ENCODE results near the gene RNF215. TPM values are rescaled to one million over a fixed set of nuclear protein-coding genes. Genes with fewer than 3 reads are reported as not detected.

RNF215 gene
- total RNA-seq, 1 experiment from 2014 or later, result 24.0 TPM

DNA sequence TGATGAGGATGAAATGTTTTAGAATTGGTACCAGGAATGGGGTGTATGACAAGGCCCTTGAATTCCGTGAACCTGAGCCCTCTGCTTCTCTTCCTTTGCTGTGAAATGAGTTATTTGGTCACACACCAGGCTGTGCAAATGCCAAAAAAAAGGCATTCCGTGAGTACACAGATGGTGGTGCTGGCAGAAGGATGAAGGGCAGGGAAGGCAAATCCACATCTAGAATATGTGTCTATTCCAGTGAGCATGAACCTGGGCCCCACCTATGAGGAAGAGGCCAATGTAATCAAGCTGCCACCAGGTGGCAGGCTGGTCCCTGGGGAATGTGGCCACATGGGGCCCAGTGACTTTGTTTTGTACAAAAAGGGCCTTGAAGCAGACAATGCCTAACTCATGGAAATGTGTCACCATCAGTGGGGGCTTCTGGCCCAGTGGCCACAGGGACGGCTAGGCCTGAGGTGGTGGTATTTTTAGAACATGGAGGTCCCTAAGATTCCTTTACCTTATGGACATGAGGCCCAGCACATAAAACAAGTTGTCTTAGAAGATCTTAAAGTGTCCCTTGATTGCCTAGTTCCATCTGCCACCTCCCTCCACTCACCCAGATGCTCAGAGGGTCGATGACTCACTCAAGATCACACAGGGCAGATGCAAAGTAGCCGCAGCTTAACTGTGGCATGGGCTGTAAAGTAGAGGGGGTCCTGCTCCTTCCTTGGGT, 3.9 kb upstream of the RNF215 start:
- Histone ChIP-seq H3K4me1 (replicated peaks; ENCODE audit: insufficient read depth) (peaks cover 21% of the 10 kb centered on the region), H3K79me2 (ENCODE audit: low read depth) (peaks cover 5% of the 10 kb centered on the region; the same call in 1 of the 2 replicates), H3K27me3 (ENCODE audit: insufficient read depth, low read depth) (no peaks in the 10 kb centered on the region), H3K9me2 (ENCODE audit: insufficient read depth) (no peaks in the 10 kb centered on the region), H3K4me3 (no peak overlapping the region), H3K36me3 (ENCODE audit: low read depth) (no peaks in the 10 kb centered on the region), H3F3A (ENCODE audit: insufficient read depth, low read depth) (peaks cover 21% of the 10 kb centered on the region; the same call in 1 of the 2 replicates), H3K9me3 (ENCODE audit: insufficient read depth, low read depth) (no peaks in the 10 kb centered on the region), H3K4me2 (no peak overlapping the region; the same call in 1 of the 2 replicates), H4K20me1 (ENCODE audit: insufficient read depth) (no peaks in the 10 kb centered on the region), H2AFZ (no peak overlapping the region), H3K27ac (no peak overlapping the region)
- intact Hi-C loops (cut with micrococcal nuclease; ENCODE audit: unreplicated experiment), result loop anchor here (1.0 to 10.0 kb wide), 5 partner anchors 35 to 286 kb away; no protein-coding TSS in a partner anchor
- TF ChIP-seq EZH2 (IDR thresholded peaks at IDR 0.05; ENCODE audit: low read depth), result no peak
- TF ChIP-seq, protein P1, sequence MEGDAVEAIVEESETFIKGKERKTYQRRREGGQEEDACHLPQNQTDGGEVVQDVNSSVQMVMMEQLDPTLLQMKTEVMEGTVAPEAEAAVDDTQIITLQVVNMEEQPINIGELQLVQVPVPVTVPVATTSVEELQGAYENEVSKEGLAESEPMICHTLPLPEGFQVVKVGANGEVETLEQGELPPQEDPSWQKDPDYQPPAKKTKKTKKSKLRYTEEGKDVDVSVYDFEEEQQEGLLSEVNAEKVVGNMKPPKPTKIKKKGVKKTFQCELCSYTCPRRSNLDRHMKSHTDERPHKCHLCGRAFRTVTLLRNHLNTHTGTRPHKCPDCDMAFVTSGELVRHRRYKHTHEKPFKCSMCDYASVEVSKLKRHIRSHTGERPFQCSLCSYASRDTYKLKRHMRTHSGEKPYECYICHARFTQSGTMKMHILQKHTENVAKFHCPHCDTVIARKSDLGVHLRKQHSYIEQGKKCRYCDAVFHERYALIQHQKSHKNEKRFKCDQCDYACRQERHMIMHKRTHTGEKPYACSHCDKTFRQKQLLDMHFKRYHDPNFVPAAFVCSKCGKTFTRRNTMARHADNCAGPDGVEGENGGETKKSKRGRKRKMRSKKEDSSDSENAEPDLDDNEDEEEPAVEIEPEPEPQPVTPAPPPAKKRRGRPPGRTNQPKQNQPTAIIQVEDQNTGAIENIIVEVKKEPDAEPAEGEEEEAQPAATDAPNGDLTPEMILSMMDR (conservative IDR thresholded peaks at IDR 0.05), result peak; percentile 93
- no TSS peak for BruUV-seq (replicated peaks)
- POLR2A ChIA-PET (ENCODE audit: unreplicated experiment), result interaction anchor here (0.7 kb wide), 1 partner anchor 29 kb away, joined by 7 read pairs; no protein-coding TSS in a partner anchor
- peak; percentile 69 to 74 for DNase-seq
- CTCF ChIA-PET, result interaction anchor here (0.6 to 2.2 kb wide), 5 partner anchors 36 to 364 kb away, joined by 3 to 8 read pairs (median 3); partner anchors contain the start of gene MTFP1

- H2AFZ ChIP-seq, result peak overlapping the region; percentile 87
- no peak overlapping the region for H3K27ac ChIP-seq
- ChIA-PET CTCF (no interaction called here), POLR2A (ENCODE audit: unreplicated experiment) (no interaction called here)
- H3K36me3 ChIP-seq (ENCODE audit: low read depth), result no peaks in the 10 kb centered on the region
- no peaks in the 10 kb centered on the region for H4K20me1 ChIP-seq (ENCODE audit: insufficient read depth)
- peak overlapping the region; percentile 65 for H3K4me3 ChIP-seq
- peaks cover 17% of the 10 kb centered on the region; the same call in 1 of the 2 replicates for H3F3A ChIP-seq (ENCODE audit: insufficient read depth, low read depth)
- BruUV-seq (replicated peaks), result no TSS peak
- DNase-seq, result no peak
- H3K9me3 ChIP-seq (ENCODE audit: insufficient read depth, low read depth), result no peaks in the 10 kb centered on the region
- H3K79me2 ChIP-seq (ENCODE audit: low read depth), result peaks cover 5% of the 10 kb centered on the region; the same call in 1 of the 2 replicates
- H3K27me3 ChIP-seq (ENCODE audit: insufficient read depth, low read depth), result no peaks in the 10 kb centered on the region
- peak overlapping the region; percentile 84 for H3K4me2 ChIP-seq
- TF ChIP-seq, protein P1 (conservative IDR thresholded peaks at IDR 0.05), result no peak
- peaks cover 14% of the 10 kb centered on the region for H3K4me1 ChIP-seq (replicated peaks; ENCODE audit: insufficient read depth)
- intact Hi-C loops (cut with micrococcal nuclease; ENCODE audit: unreplicated experiment), result loop anchor here (1.0 kb wide), 1 partner anchor 123 kb away; no protein-coding TSS in a partner anchor
- no peaks in the 10 kb centered on the region for H3K9me2 ChIP-seq (ENCODE audit: insufficient read depth)
Measured at GRCh38 chr22:30386608-30386959, 627 bp downstream of the RNF215 start.

DNA sequence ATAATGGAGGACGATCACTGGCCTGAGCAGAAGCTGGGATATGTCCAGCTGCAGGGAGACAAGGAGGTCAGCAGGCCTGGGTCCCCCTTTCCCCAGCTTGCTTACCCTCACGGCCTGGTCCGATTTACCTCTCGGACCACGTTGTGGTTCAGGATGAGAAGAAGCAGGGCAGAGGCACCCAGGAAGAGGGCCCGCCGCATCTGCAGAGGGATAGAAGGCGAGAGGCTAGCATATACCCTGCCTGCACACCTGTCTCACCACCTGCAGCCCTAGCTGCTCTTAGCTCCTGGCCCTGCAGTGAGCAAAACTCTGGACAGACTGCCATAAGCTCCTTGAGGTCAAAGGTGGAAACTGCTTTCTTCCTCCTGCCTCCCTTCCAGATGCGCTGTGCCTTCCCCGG, 1.3 kb downstream of the RNF215 start:
- H3K36me3 ChIP-seq (ENCODE audit: low read depth), result no peaks in the 10 kb centered on the region
- H3K4me2 ChIP-seq, result peak overlapping the region; percentile 84
- H3F3A ChIP-seq (ENCODE audit: insufficient read depth, low read depth), result peaks cover 12% of the 10 kb centered on the region; the same call in 1 of the 2 replicates
- POLR2A ChIA-PET (ENCODE audit: unreplicated experiment), result no interaction called here
- H2AFZ ChIP-seq, result no peak overlapping the region
- peaks cover 5% of the 10 kb centered on the region; the same call in 1 of the 2 replicates for H3K79me2 ChIP-seq (ENCODE audit: low read depth)
- intact Hi-C loops (cut with micrococcal nuclease; ENCODE audit: unreplicated experiment), result loop anchor here (1.0 kb wide), 1 partner anchor 123 kb away; no protein-coding TSS in a partner anchor
- no peaks in the 10 kb centered on the region for H3K27me3 ChIP-seq (ENCODE audit: insufficient read depth, low read depth)
- no peak for DNase-seq
- H3K27ac ChIP-seq, result no peak overlapping the region
- H3K4me3 ChIP-seq, result no peak overlapping the region
- no peaks in the 10 kb centered on the region for H3K9me3 ChIP-seq (ENCODE audit: insufficient read depth, low read depth)
- no peak for TF ChIP-seq EZH2 (IDR thresholded peaks at IDR 0.05; ENCODE audit: low read depth)
- TF ChIP-seq, protein P1 (conservative IDR thresholded peaks at IDR 0.05), result no peak
- BruUV-seq (replicated peaks), result TSS peak; percentile 39
- CTCF ChIA-PET, result interaction anchor here (0.5 to 0.6 kb wide), 2 partner anchors 27 to 133 kb away, joined by 3 to 7 read pairs; no protein-coding TSS in a partner anchor
- H4K20me1 ChIP-seq (ENCODE audit: insufficient read depth), result no peaks in the 10 kb centered on the region
- no peaks in the 10 kb centered on the region for H3K9me2 ChIP-seq (ENCODE audit: insufficient read depth)
- H3K4me1 ChIP-seq (replicated peaks; ENCODE audit: insufficient read depth), result peaks cover 9% of the 10 kb centered on the region
